Trophoblast cell (in vitro differentiated cells and primary cell): ENCODE data around the gene POC5.

ENCODE experiments used
- DNase-seq, 2 donors: peaks; one replicate each; pipeline ENCODE4 v3.0.0-alpha.2; 2016
- H2AFZ ChIP-seq: 2 replicates; pipeline ENCODE4 v1.6.1; 2013; ENCODE audit warnings: low read length, moderate library complexity, mild to moderate bottlenecking; ENCODE audit not compliant: insufficient read depth, poor library complexity
- H2AK5ac ChIP-seq: 2 replicates; pipeline ENCODE4 v1.6.1; 2013; ENCODE audit warnings: mild to moderate bottlenecking, low read length
- H2BK120ac ChIP-seq: 2 replicates; pipeline ENCODE4 v1.6.1; 2013; ENCODE audit warnings: low read length, mild to moderate bottlenecking, moderate library complexity; ENCODE audit not compliant: insufficient read depth, poor library complexity
- H2BK12ac ChIP-seq: 2 replicates; pipeline ENCODE4 v1.6.1; 2013; ENCODE audit warnings: mild to moderate bottlenecking, low read length, moderate library complexity
- H2BK5ac ChIP-seq: 2 replicates; pipeline ENCODE4 v1.6.1; 2013; ENCODE audit warnings: low read length, low read depth, moderate library complexity, mild to moderate bottlenecking; ENCODE audit not compliant: poor library complexity
- H3K14ac ChIP-seq: 2 replicates; pipeline ENCODE4 v1.6.1; 2013; ENCODE audit warnings: mild to moderate bottlenecking, low read length
- H3K18ac ChIP-seq: 2 replicates; pipeline ENCODE4 v1.6.1; 2013; ENCODE audit warnings: mild to moderate bottlenecking, low read length
- H3K23ac ChIP-seq: 2 replicates; pipeline ENCODE4 v1.6.1; 2013; ENCODE audit warnings: low read length
- H3K27ac ChIP-seq: 2 replicates; pipeline ENCODE4 v1.5.1; 2013; ENCODE audit warnings: low read depth, mild to moderate bottlenecking, inconsistent platforms, low read length, moderate library complexity
- H3K27me3 ChIP-seq: 2 replicates; pipeline ENCODE4 v1.6.1; 2013; ENCODE audit warnings: inconsistent platforms, mild to moderate bottlenecking, low read length, moderate library complexity; ENCODE audit not compliant: insufficient read depth
- H3K36me3 ChIP-seq, 2 experiments: 1 replicate in 1 of 2; 2 replicates in 1 of 2; pipeline ENCODE4 v1.6.1; 2013; ENCODE audit warnings: low read length in 2 of 2, mild to moderate bottlenecking in 2 of 2, moderate library complexity in 1 of 2; ENCODE audit not compliant: insufficient read depth in 2 of 2, control insufficient read depth in 1 of 2
- H3K4ac ChIP-seq: 2 replicates; pipeline ENCODE4 v1.6.1; 2013; ENCODE audit warnings: low read depth, mild to moderate bottlenecking, low read length, moderate library complexity
- H3K4me1 ChIP-seq, 2 experiments: 1 replicate in 1 of 2; 2 replicates in 1 of 2; pipeline ENCODE4 v1.6.1; 2013; ENCODE audit warnings: low read length in 2 of 2, mild to moderate bottlenecking in 2 of 2, moderate library complexity in 1 of 2; ENCODE audit not compliant: insufficient read depth in 2 of 2, control insufficient read depth in 1 of 2
- H3K4me2 ChIP-seq: 2 replicates; pipeline ENCODE4 v1.6.1; 2013; ENCODE audit warnings: inconsistent platforms, mild to moderate bottlenecking, low read length, moderate library complexity
- H3K4me3 ChIP-seq: 2 replicates; pipeline ENCODE4 v1.5.1; 2013; ENCODE audit warnings: mild to moderate bottlenecking, low read depth, low read length, inconsistent platforms
- H3K79me1 ChIP-seq: one replicate; pipeline ENCODE4 v1.6.1; 2013; ENCODE audit warnings: low read length
- H3K79me2 ChIP-seq: 2 replicates; pipeline ENCODE4 v1.6.1; 2013; ENCODE audit warnings: low read length, mild to moderate bottlenecking; ENCODE audit not compliant: control insufficient read depth, insufficient read depth, poor library complexity
- H3K9ac ChIP-seq: 2 replicates; pipeline ENCODE4 v1.6.1; 2013; ENCODE audit warnings: mild to moderate bottlenecking, low read length
- H3K9me3 ChIP-seq: 2 replicates; pipeline ENCODE4 v1.6.1; 2013; ENCODE audit warnings: low read depth, mild to moderate bottlenecking, control low read depth, inconsistent platforms, low read length; ENCODE audit not compliant: insufficient read depth
- H4K12ac ChIP-seq: 2 replicates; pipeline ENCODE4 v1.6.1; 2013; ENCODE audit warnings: low read depth, mild to moderate bottlenecking, low read length, moderate library complexity
- H4K8ac ChIP-seq: 2 replicates; pipeline ENCODE4 v1.6.1; 2013; ENCODE audit warnings: low read depth, mild to moderate bottlenecking, low read length, moderate library complexity
- H4K91ac ChIP-seq: one replicate; pipeline ENCODE4 v1.6.1; 2013; ENCODE audit warnings: low read depth, mild to moderate bottlenecking, low read length, moderate library complexity
- whole genome bisulfite sequencing: extraction: QIAGEN DNeasy Blood & Tissue Kit; methylation state at CpG from one replicate; pipeline ENCODE4 v1.1.7; 2013; ENCODE audit warnings: missing lambda C conversion rate; ENCODE audit not compliant: insufficient read length, insufficient coverage; ENCODE audit errors: extremely low coverage; 5-methylcytosine and 5-hydroxymethylcytosine counted together

The POC5 gene

GRCh38 chr5:75668445-75668844 is 48.8 kb downstream of the POC5 start:
- no peak for DNase-seq
- Histone ChIP-seq H3K79me2 (no peaks in the 10 kb centered on the region), H3K4me3 (no peak overlapping the region), H3K4me2 (no peak overlapping the region), H3K36me3 (peaks cover 2% of the 10 kb centered on the region in 2 experiments), H3K27ac (no peak overlapping the region), H4K91ac (no peak overlapping the region), H4K12ac (no peak overlapping the region), H2AFZ (no peak overlapping the region), H3K79me1 (no peaks in the 10 kb centered on the region), H3K18ac (no peak overlapping the region), H2BK120ac (no peak overlapping the region), H2BK12ac (no peak overlapping the region), H3K4ac (no peak overlapping the region), H3K9me3 (no peaks in the 10 kb centered on the region), H2AK5ac (no peak overlapping the region), H4K8ac (no peak overlapping the region), H3K4me1 (peaks cover 0 to 8% of the 10 kb centered on the region in 2 experiments), H2BK5ac (no peak overlapping the region), H3K27me3 (no peaks in the 10 kb centered on the region), H3K23ac (peak overlapping the region; percentile 83), H3K14ac (no peak overlapping the region), H3K9ac (peak overlapping the region; percentile 35)
- WGBS = no CpG with 5 or more reads among the region's 2 CpGs

GRCh38 chr5:75667586-75667985 is 49.7 kb downstream of the POC5 start:
- Histone ChIP-seq H2AFZ (no peak overlapping the region), H3K4me1 (peaks cover 0 to 8% of the 10 kb centered on the region in 2 experiments), H3K9ac (no peak overlapping the region), H3K18ac (no peak overlapping the region), H3K23ac (no peak overlapping the region), H3K79me1 (no peaks in the 10 kb centered on the region), H3K14ac (no peak overlapping the region), H4K12ac (no peak overlapping the region), H3K27me3 (no peaks in the 10 kb centered on the region), H3K4ac (no peak overlapping the region), H2BK120ac (no peak overlapping the region), H4K91ac (no peak overlapping the region), H3K27ac (no peak overlapping the region), H3K9me3 (no peaks in the 10 kb centered on the region), H2AK5ac (no peak overlapping the region), H3K36me3 (peaks cover under 1 to 1% of the 10 kb centered on the region in 2 experiments), H2BK5ac (no peak overlapping the region), H3K79me2 (no peaks in the 10 kb centered on the region), H3K4me3 (no peak overlapping the region), H2BK12ac (no peak overlapping the region), H4K8ac (no peak overlapping the region), H3K4me2 (no peak overlapping the region)
- no CpG with 5 or more reads among the region's 2 CpGs for WGBS
- DNase-seq = no peak

GRCh38 chr5:75666801-75667200 is 50.4 kb downstream of the POC5 start:
- H3K4me2 ChIP-seq = no peak overlapping the region
- peak in 1 of 2 donors; percentile 9 for DNase-seq
- no peak overlapping the region for H2AK5ac ChIP-seq
- no peak overlapping the region for H3K23ac ChIP-seq
- H3K9me3 ChIP-seq = no peaks in the 10 kb centered on the region
- WGBS = no CpG with 5 or more reads among the region's 6 CpGs
- H4K8ac ChIP-seq = no peak overlapping the region
- no peak overlapping the region for H4K91ac ChIP-seq
- H3K79me2 ChIP-seq = no peaks in the 10 kb centered on the region
- H2BK120ac ChIP-seq = no peak overlapping the region
- no peaks in the 10 kb centered on the region for H3K79me1 ChIP-seq
- H3K9ac ChIP-seq = no peak overlapping the region
- no peaks in the 10 kb centered on the region for H3K27me3 ChIP-seq
- no peak overlapping the region for H4K12ac ChIP-seq
- H3K4ac ChIP-seq = no peak overlapping the region
- no peak overlapping the region for H2BK12ac ChIP-seq
- no peak overlapping the region for H2AFZ ChIP-seq
- no peak overlapping the region for H3K27ac ChIP-seq
- no peaks in the 10 kb centered on the region for H3K36me3 ChIP-seq
- H3K4me1 ChIP-seq = peaks cover 0 to 8% of the 10 kb centered on the region in 2 experiments
- no peak overlapping the region for H2BK5ac ChIP-seq
- H3K18ac ChIP-seq = no peak overlapping the region
- no peak overlapping the region for H3K4me3 ChIP-seq
- no peak overlapping the region for H3K14ac ChIP-seq

- no peak overlapping the region for H3K4me3 ChIP-seq
- no peak overlapping the region for H3K23ac ChIP-seq
- H2BK120ac ChIP-seq = no peak overlapping the region
- H3K79me2 ChIP-seq = no peaks in the 10 kb centered on the region
- no peak overlapping the region for H3K9ac ChIP-seq
- H2AK5ac ChIP-seq = no peak overlapping the region
- H3K9me3 ChIP-seq = no peaks in the 10 kb centered on the region
- H2BK12ac ChIP-seq = no peak overlapping the region
- H4K8ac ChIP-seq = no peak overlapping the region
- no peak overlapping the region for H3K18ac ChIP-seq
- H3K4ac ChIP-seq = no peak overlapping the region
- H4K12ac ChIP-seq = no peak overlapping the region
- H3K14ac ChIP-seq = no peak overlapping the region
- peaks cover 0 to 8% of the 10 kb centered on the region in 2 experiments for H3K4me1 ChIP-seq
- WGBS = no CpG with 5 or more reads among the region's 2 CpGs
- no peaks in the 10 kb centered on the region for H3K27me3 ChIP-seq
- H3K36me3 ChIP-seq = no peaks in the 10 kb centered on the region
- H4K91ac ChIP-seq = no peak overlapping the region
- no peak for DNase-seq
- no peak overlapping the region for H3K27ac ChIP-seq
- H2BK5ac ChIP-seq = no peak overlapping the region
- H3K4me2 ChIP-seq = no peak overlapping the region
- H3K79me1 ChIP-seq = no peaks in the 10 kb centered on the region
- no peak overlapping the region for H2AFZ ChIP-seq
These were observed 52.3 kb downstream of the POC5 start for GRCh38 chr5:75664979-75665378.
